GM11168 (cell line): ENCODE measurements around the gene CHTF18.
"Not testable (repeated sequence)": the region's sequence is repeated elsewhere in the genome, so short reads cannot be mapped to it uniquely, and the experiment has no call there.

Experiments
- in situ Hi-C: fragments of 300-500 bp; cut with MboI; formaldehyde crosslinking; loops from one replicate; pipeline ENCODE4 v1.12.0; 2022; ENCODE audit warnings: low sequenced_read_pairs; ENCODE audit not compliant: unreplicated experiment

The CHTF18 gene

GRCh38 chr16:802461-802860 lies 14.0 kb downstream of the CHTF18 start:
- in situ Hi-C loops = no loop called here

- in situ Hi-C loops = no loop called here
Measured at GRCh38 chr16:802914-803753, 14.7 kb downstream of the CHTF18 start.

GRCh38 chr16:803754-804080 lies 15.3 kb downstream of the CHTF18 start:
- in situ Hi-C loops = no loop called here

GRCh38 chr16:804193-805048 lies 16.0 kb downstream of the CHTF18 start:
- in situ Hi-C loops = no loop called here

GRCh38 chr16:805474-805873 lies 17.1 kb downstream of the CHTF18 start:
- in situ Hi-C loops = no loop called here

- in situ Hi-C loops = no loop called here
Measured at GRCh38 chr16:807347-808084, 19.1 kb downstream of the CHTF18 start.

- in situ Hi-C loops = no loop called here
Measured at GRCh38 chr16:808085-808386, 19.6 kb downstream of the CHTF18 start.

- in situ Hi-C loops = no loop called here
Measured at GRCh38 chr16:813204-813915, 24.9 kb downstream of the CHTF18 start.

- in situ Hi-C loops = no loop called here
Measured at GRCh38 chr16:813916-814412, 25.5 kb downstream of the CHTF18 start.

GRCh38 chr16:814974-815373 lies 26.6 kb downstream of the CHTF18 start:
- in situ Hi-C loops = no loop called here

GRCh38 chr16:815861-816260 lies 27.4 kb downstream of the CHTF18 start:
- in situ Hi-C loops = no loop called here

GRCh38 chr16:817001-817906 lies 28.8 kb downstream of the CHTF18 start:
- in situ Hi-C loops = no loop called here

- in situ Hi-C loops = no loop called here
Measured at GRCh38 chr16:818132-818531, 29.7 kb downstream of the CHTF18 start.

GRCh38 chr16:818592-818991 lies 30.2 kb downstream of the CHTF18 start:
- in situ Hi-C loops = no loop called here

- in situ Hi-C loops = no loop called here
Measured at GRCh38 chr16:819336-820043, 31.1 kb downstream of the CHTF18 start.

- in situ Hi-C loops = not testable (repeated sequence)
Measured at GRCh38 chr16:820044-820408, 31.6 kb downstream of the CHTF18 start.

GRCh38 chr16:820748-821147 lies 32.3 kb downstream of the CHTF18 start:
- in situ Hi-C loops = no loop called here

GRCh38 chr16:821751-822150 lies 33.3 kb downstream of the CHTF18 start:
- in situ Hi-C loops = no loop called here
